SW 1271 (cell line): ENCODE results near the gene TIPRL.

Experiments used
- DNase-seq, 2 experiments: peaks; one replicate each; lab custom pipeline; 2025; lab: John Stamatoyannopoulos, UW

TIPRL gene

GRCh38 chr1:168213349-168213748 is 34.6 kb downstream of the TIPRL start:
- DNase-seq, result no peak

GRCh38 chr1:168216171-168216570 is 37.4 kb downstream of the TIPRL start:
- DNase-seq, result no peak

- DNase-seq, result no peak
Observed at GRCh38 chr1:168217664-168218063, 38.9 kb downstream of the TIPRL start.

GRCh38 chr1:168218658-168219057 is 39.9 kb downstream of the TIPRL start:
- no peak for DNase-seq

GRCh38 chr1:168220470-168220871 is 41.7 kb downstream of the TIPRL start:
- DNase-seq, result no peak

- DNase-seq, result no peak
Observed at GRCh38 chr1:168221275-168221674, 42.5 kb downstream of the TIPRL start.

- no peak for DNase-seq
Observed at GRCh38 chr1:168223261-168223660, 44.5 kb downstream of the TIPRL start.

GRCh38 chr1:168223681-168224540 is 45.1 kb downstream of the TIPRL start:
- no peak for DNase-seq

GRCh38 chr1:168224991-168225390 is 46.2 kb downstream of the TIPRL start:
- DNase-seq, result no peak

- peak in 1 of 2 experiments; percentile 35 for DNase-seq
Observed at GRCh38 chr1:168225476-168226190, 46.9 kb downstream of the TIPRL start, which contains the start of gene SFT2D2. SFT2D2 (plus strand) TSS chr1:168226004; CDS start chr1:168226080, 76 bp downstream.

GRCh38 chr1:168227620-168228019 is 48.9 kb downstream of the TIPRL start:
- no peak for DNase-seq

- DNase-seq, result no peak
Observed at GRCh38 chr1:168229893-168230292, 51.1 kb downstream of the TIPRL start.

GRCh38 chr1:168230709-168231108 is 51.9 kb downstream of the TIPRL start:
- DNase-seq, result no peak

GRCh38 chr1:168234846-168235547 is 56.2 kb downstream of the TIPRL start:
- peak in 1 of 2 experiments; percentile 14 for DNase-seq

GRCh38 chr1:168235548-168235885 is 56.8 kb downstream of the TIPRL start:
- no peak for DNase-seq

GRCh38 chr1:168235937-168236336 is 57.2 kb downstream of the TIPRL start:
- no peak for DNase-seq

GRCh38 chr1:168236836-168237611 is 58.3 kb downstream of the TIPRL start:
- no peak for DNase-seq

GRCh38 chr1:168243198-168243597 is 64.4 kb downstream of the TIPRL start:
- no peak for DNase-seq

GRCh38 chr1:168243636-168244212 is 65.0 kb downstream of the TIPRL start:
- DNase-seq, result no peak

GRCh38 chr1:168245042-168245441 is 66.3 kb downstream of the TIPRL start:
- DNase-seq, result no peak

GRCh38 chr1:168246506-168246905 is 67.7 kb downstream of the TIPRL start:
- no peak for DNase-seq
